Measurements from ENCODE around the gene ARHGAP8. TPM values are rescaled to one million over a fixed set of nuclear protein-coding genes. Genes with fewer than 3 reads are reported as not detected.

Gene ARHGAP8
- total RNA-seq, 2 experiments from 2014 or later = 5.7 to 6.3 TPM

DNA sequence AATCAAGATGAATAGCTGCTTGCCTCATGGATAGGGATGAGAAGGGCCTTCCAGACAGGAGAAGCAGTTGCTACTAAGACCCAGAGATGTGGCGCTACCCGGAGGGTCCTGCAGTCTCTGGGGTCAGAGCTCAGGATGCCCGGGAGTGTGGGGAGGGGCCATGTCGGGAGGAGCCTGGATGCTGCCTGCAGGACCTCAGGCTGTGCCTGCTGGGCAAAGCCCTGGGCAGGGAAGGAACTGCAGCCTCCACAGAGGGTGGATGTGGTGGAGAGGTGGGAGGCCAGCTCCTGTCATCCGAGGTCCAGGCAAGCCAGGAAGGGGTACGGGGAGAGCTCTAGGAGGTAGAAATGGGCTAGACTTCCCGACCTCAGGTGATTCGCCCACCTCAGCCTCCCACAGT, 39.4 kb upstream of the ARHGAP8 start:
- Mint-ChIP-seq H3K36me3 (ENCODE audit: low read depth) (peaks cover 5% of the 10 kb centered on the region), H3K27ac (no peak overlapping the region), H3K27me3 (no peaks in the 10 kb centered on the region), H3K4me3 (no peak overlapping the region), H3K9me3 (no peaks in the 10 kb centered on the region), H3K4me1 (ENCODE audit: low read depth) (peaks cover 13% of the 10 kb centered on the region)
- ChIA-PET CTCF (no interaction called here), POLR2A (no interaction called here)
- H3K27me3 ChIP-seq (ENCODE audit: control insufficient read depth in 1 of 2, insufficient read depth in 2 of 2, low read length in 2 of 2) = no peaks in the 10 kb centered on the region
- ATAC-seq (ENCODE audit: poor library complexity) (no peak), DNase-seq (no peak)
- H3K27ac ChIP-seq (ENCODE audit: low read depth in 1 of 2, low read length in 2 of 2) = no peak overlapping the region
- intact Hi-C loops (cut with DNase I, micrococcal nuclease) = no loop called here
- H3K9me3 ChIP-seq (ENCODE audit: control insufficient read depth in 1 of 2, insufficient read depth in 1 of 2, low read length in 2 of 2) = no peaks in the 10 kb centered on the region
- H3K4me1 ChIP-seq (ENCODE audit: insufficient read depth, low read length) = peaks cover 47% of the 10 kb centered on the region
- no peak overlapping the region for H3K4me3 ChIP-seq (ENCODE audit: low read length)
- TF ChIP-seq, protein P1, sequence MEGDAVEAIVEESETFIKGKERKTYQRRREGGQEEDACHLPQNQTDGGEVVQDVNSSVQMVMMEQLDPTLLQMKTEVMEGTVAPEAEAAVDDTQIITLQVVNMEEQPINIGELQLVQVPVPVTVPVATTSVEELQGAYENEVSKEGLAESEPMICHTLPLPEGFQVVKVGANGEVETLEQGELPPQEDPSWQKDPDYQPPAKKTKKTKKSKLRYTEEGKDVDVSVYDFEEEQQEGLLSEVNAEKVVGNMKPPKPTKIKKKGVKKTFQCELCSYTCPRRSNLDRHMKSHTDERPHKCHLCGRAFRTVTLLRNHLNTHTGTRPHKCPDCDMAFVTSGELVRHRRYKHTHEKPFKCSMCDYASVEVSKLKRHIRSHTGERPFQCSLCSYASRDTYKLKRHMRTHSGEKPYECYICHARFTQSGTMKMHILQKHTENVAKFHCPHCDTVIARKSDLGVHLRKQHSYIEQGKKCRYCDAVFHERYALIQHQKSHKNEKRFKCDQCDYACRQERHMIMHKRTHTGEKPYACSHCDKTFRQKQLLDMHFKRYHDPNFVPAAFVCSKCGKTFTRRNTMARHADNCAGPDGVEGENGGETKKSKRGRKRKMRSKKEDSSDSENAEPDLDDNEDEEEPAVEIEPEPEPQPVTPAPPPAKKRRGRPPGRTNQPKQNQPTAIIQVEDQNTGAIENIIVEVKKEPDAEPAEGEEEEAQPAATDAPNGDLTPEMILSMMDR (IDR thresholded peaks at IDR 0.05) = no peak
- peaks cover 15% of the 10 kb centered on the region for H3K36me3 ChIP-seq (ENCODE audit: insufficient read depth, low read length)

DNA sequence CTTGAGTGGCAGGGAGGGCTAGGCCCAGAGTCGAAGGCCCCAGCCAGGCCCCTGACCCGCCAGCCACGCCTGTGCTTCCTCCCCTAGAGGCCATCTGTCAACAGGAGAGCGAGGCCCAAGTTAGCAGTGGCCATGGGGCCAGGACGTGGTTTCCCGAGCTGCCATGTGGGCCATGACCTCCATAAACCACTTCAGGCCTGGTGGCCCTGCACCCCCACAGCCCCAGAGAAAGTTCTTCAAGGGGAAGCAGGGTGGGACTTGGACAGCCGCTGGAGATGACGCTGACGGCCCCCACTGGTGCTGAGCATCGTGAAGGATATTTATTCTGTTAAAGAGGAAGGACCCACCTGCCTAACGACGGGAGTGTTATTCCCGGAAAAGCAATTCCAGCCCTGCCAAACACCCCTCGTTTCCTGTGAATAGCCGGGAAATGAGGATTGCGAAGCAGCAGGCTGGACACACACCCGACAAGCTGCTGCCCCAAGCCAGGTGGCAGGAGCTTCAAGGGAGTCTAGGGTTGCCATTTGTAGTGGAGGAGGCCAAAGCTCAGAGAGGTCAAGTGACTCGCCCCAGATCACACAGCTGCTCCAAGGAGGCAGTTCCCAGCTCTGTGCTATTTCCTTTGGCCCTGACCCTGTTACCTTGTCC, 37.5 kb upstream of the ARHGAP8 start:
- H3K27ac ChIP-seq (ENCODE audit: low read depth in 1 of 2, low read length in 2 of 2) = no peak overlapping the region
- ATAC-seq (ENCODE audit: poor library complexity) = no peak
- Mint-ChIP-seq H3K4me1 (ENCODE audit: low read depth) (peaks cover 12% of the 10 kb centered on the region), H3K9me3 (no peaks in the 10 kb centered on the region), H3K27ac (no peak overlapping the region), H3K36me3 (ENCODE audit: low read depth) (peaks cover 12% of the 10 kb centered on the region), H3K4me3 (no peak overlapping the region), H3K27me3 (no peaks in the 10 kb centered on the region)
- no peak overlapping the region for H3K4me3 ChIP-seq (ENCODE audit: low read length)
- no peak for DNase-seq
- intact Hi-C loops (cut with DNase I, micrococcal nuclease) = no loop called here
- TF ChIP-seq, protein P1 (IDR thresholded peaks at IDR 0.05) = no peak
- H3K9me3 ChIP-seq (ENCODE audit: control insufficient read depth in 1 of 2, insufficient read depth in 1 of 2, low read length in 2 of 2) = no peaks in the 10 kb centered on the region
- ChIA-PET POLR2A (no interaction called here), CTCF (no interaction called here)
- H3K4me1 ChIP-seq (ENCODE audit: insufficient read depth, low read length) = peaks cover 43% of the 10 kb centered on the region
- peaks cover 18% of the 10 kb centered on the region for H3K36me3 ChIP-seq (ENCODE audit: insufficient read depth, low read length)
- H3K27me3 ChIP-seq (ENCODE audit: control insufficient read depth in 1 of 2, insufficient read depth in 2 of 2, low read length in 2 of 2) = no peaks in the 10 kb centered on the region

DNA sequence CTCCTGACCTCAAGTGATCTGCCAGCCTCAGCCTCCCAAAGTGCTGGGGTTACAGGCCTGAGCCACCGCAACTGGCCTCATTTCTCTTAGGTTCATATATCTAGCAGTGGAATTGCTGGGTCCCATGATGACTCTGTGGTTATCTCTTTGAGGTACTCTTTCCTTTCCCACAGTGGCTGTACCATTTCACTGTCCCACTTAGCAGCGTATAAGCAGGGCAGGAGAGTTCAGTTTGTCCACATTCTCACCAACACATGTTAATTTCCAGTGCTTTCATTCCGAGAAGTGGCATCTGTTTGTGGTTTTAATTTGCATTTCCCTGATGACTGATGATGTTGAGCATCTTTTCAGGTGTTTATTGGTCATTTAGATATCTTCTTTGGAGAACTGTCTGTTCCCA, 34.0 kb upstream of the ARHGAP8 start:
- H3K4me1 Mint-ChIP-seq (ENCODE audit: low read depth) = peaks cover 6% of the 10 kb centered on the region
- ATAC-seq (ENCODE audit: poor library complexity) (peak; percentile 37), DNase-seq (peak in 3 of 14 experiments; percentile 31 to 56 (median 47))
- H3K9me3 Mint-ChIP-seq = no peaks in the 10 kb centered on the region
- Histone ChIP-seq H3K36me3 (ENCODE audit: insufficient read depth, low read length) (peaks cover 25% of the 10 kb centered on the region), H3K4me1 (ENCODE audit: insufficient read depth, low read length) (peaks cover 21% of the 10 kb centered on the region), H3K27ac (ENCODE audit: low read depth in 1 of 2, low read length in 2 of 2) (no peak overlapping the region), H3K27me3 (ENCODE audit: control insufficient read depth in 1 of 2, insufficient read depth in 2 of 2, low read length in 2 of 2) (no peaks in the 10 kb centered on the region), H3K4me3 (ENCODE audit: low read length) (no peak overlapping the region), H3K9me3 (ENCODE audit: control insufficient read depth in 1 of 2, insufficient read depth in 1 of 2, low read length in 2 of 2) (no peaks in the 10 kb centered on the region)
- H3K27me3 Mint-ChIP-seq = no peaks in the 10 kb centered on the region
- CTCF ChIA-PET = interaction anchor here (0.6 kb wide), 1 partner anchor 68 kb away, joined by 3 read pairs; no protein-coding TSS in a partner anchor
- TF ChIP-seq, protein P1 (IDR thresholded peaks at IDR 0.05) = no peak
- peaks cover 12% of the 10 kb centered on the region for H3K36me3 Mint-ChIP-seq (ENCODE audit: low read depth)
- H3K27ac Mint-ChIP-seq = peak overlapping the region; percentile 28
- intact Hi-C loops (cut with DNase I, micrococcal nuclease) = no loop called here
- POLR2A ChIA-PET = no interaction called here
- H3K4me3 Mint-ChIP-seq = no peak overlapping the region
